GM18526 (cell line): ENCODE results near the gene STK32C.

ENCODE experiments used
- POLR2A ChIP-seq: IDR thresholded peaks from 3 replicates; pipeline ENCODE4 v1.6.1; 2011; ENCODE audit not compliant: insufficient read length; ENCODE audit errors: extremely low read depth

Gene STK32C

GRCh38 chr10:132206806-132207535 is 100.8 kb downstream of the STK32C start:
- TF ChIP-seq POLR2A: no peak

- TF ChIP-seq POLR2A: no peak
Observed at GRCh38 chr10:132206377-132206745, 101.4 kb downstream of the STK32C start.

- no peak for TF ChIP-seq POLR2A
Observed at GRCh38 chr10:132205650-132206376, 101.9 kb downstream of the STK32C start.

GRCh38 chr10:132204781-132205473 is 102.8 kb downstream of the STK32C start:
- TF ChIP-seq POLR2A: no peak

GRCh38 chr10:132204078-132204780 is 103.5 kb downstream of the STK32C start:
- no peak for TF ChIP-seq POLR2A

GRCh38 chr10:132203256-132204077 is 104.3 kb downstream of the STK32C start:
- no peak for TF ChIP-seq POLR2A

GRCh38 chr10:132202070-132202970 is 105.4 kb downstream of the STK32C start:
- TF ChIP-seq POLR2A: no peak

- no peak for TF ChIP-seq POLR2A
Observed at GRCh38 chr10:132201111-132201969, 106.4 kb downstream of the STK32C start.

- TF ChIP-seq POLR2A: no peak
Observed at GRCh38 chr10:132200344-132201110, 107.2 kb downstream of the STK32C start.

GRCh38 chr10:132199854-132200311 is 107.9 kb downstream of the STK32C start:
- TF ChIP-seq POLR2A: no peak

GRCh38 chr10:132199268-132199853 is 108.4 kb downstream of the STK32C start:
- no peak for TF ChIP-seq POLR2A
